Measurements from ENCODE around the gene CETN2. TPM values are rescaled to one million over a fixed set of nuclear protein-coding genes. Genes with fewer than 3 reads are reported as not detected.

CETN2 gene
- total and polyA plus RNA-seq, 2 experiments from 2014 or later = 44.8 to 46.0 TPM

DNA sequence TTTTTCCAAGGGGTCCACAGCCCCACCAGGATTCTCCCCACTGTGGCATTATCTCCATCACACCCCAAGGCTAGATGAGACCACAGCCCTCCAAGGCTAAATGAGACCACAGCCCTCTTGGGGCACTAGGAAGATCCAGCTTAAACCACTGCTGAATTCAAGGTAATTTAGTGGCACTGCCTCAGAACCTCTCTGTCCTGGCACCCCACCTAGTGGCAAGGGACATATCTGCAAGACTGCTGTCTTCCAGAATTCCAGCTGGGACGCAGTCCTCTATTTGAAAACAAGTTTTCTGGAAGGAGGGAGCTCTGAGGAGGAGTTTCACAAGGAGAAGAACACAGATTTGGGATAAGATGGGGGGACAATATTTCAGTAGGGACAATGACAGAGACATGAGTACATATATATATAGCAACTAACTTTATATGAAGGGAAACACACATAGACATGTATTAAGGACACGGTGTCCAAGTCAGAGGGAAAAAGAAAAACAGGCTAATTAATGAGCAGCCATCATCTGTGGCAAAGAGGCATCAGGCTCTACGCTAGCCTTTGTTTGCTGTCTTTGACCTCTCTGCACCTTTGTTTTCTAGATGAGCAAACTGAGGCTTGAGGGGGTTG lies 9.3 kb downstream of the CETN2 start:
- Histone ChIP-seq H3K9me3 (ENCODE audit: low read depth) (no peaks in the 10 kb centered on the region), H3K4me1 (ENCODE audit: insufficient read depth) (no peaks in the 10 kb centered on the region), H2AFZ (no peak overlapping the region), H3K9me2 (replicated peaks; ENCODE audit: insufficient read depth) (no peaks in the 10 kb centered on the region), H3K79me2 (no peaks in the 10 kb centered on the region), H3K27ac (no peak overlapping the region), H3K4me3 (no peak overlapping the region), H3K36me3 (replicated peaks; ENCODE audit: insufficient read depth, low read depth) (no peaks in the 10 kb centered on the region), H3K4me2 (no peak overlapping the region), H4K20me1 (ENCODE audit: insufficient read depth, poor library complexity, severe bottlenecking) (no peaks in the 10 kb centered on the region), H3K27me3 (no peaks in the 10 kb centered on the region)
- TF ChIP-seq EZH2 (IDR thresholded peaks at IDR 0.05; ENCODE audit: borderline replicate concordance) (no peak), EZH2phosphoT487 (IDR thresholded peaks at IDR 0.05; ENCODE audit: low read depth, severe bottlenecking, unreplicated experiment) (no peak)
- TF ChIP-seq, protein P1, sequence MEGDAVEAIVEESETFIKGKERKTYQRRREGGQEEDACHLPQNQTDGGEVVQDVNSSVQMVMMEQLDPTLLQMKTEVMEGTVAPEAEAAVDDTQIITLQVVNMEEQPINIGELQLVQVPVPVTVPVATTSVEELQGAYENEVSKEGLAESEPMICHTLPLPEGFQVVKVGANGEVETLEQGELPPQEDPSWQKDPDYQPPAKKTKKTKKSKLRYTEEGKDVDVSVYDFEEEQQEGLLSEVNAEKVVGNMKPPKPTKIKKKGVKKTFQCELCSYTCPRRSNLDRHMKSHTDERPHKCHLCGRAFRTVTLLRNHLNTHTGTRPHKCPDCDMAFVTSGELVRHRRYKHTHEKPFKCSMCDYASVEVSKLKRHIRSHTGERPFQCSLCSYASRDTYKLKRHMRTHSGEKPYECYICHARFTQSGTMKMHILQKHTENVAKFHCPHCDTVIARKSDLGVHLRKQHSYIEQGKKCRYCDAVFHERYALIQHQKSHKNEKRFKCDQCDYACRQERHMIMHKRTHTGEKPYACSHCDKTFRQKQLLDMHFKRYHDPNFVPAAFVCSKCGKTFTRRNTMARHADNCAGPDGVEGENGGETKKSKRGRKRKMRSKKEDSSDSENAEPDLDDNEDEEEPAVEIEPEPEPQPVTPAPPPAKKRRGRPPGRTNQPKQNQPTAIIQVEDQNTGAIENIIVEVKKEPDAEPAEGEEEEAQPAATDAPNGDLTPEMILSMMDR (IDR thresholded peaks at IDR 0.05; ENCODE audit: poor library complexity) = peak; percentile 40
- 66% methylated on average over 3 of the region's 3 CpGs for WGBS (ENCODE audit: low lambda C conversion rate, missing lambda C conversion rate)
- DNase-seq (ENCODE audit: low spot score) = peak; percentile 58

DNA sequence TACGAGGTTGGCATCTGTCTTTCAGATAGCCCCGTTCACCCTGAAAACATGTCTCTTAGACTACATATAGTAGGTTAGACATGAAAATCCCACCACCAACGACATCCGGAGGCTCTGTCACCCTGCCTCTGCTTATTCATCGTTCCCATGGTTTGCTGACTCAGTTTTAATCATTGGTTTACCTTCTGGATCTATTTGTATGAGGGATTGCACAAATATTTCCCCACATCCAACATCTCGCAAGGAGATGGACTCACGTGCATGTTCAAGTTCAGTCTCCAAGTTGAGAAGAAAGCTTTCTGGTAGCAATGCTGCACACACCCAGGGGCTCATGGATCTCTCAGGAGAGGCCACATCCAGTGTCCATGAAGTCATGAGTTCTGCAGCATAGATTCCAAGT lies 10.8 kb downstream of the CETN2 start:
- H3K4me1 ChIP-seq (ENCODE audit: insufficient read depth) = no peaks in the 10 kb centered on the region
- 56% methylated on average over 7 of the region's 7 CpGs for WGBS (ENCODE audit: low lambda C conversion rate, missing lambda C conversion rate)
- H2AFZ ChIP-seq = no peak overlapping the region
- H3K27ac ChIP-seq = no peak overlapping the region
- H3K9me2 ChIP-seq (replicated peaks; ENCODE audit: insufficient read depth) = no peaks in the 10 kb centered on the region
- H3K9me3 ChIP-seq (ENCODE audit: low read depth) = no peaks in the 10 kb centered on the region
- no peak for DNase-seq (ENCODE audit: low spot score)
- no peaks in the 10 kb centered on the region for H3K27me3 ChIP-seq
- H3K4me2 ChIP-seq = no peak overlapping the region
- no peaks in the 10 kb centered on the region for H4K20me1 ChIP-seq (ENCODE audit: insufficient read depth, poor library complexity, severe bottlenecking)
- TF ChIP-seq, protein P1 (IDR thresholded peaks at IDR 0.05; ENCODE audit: poor library complexity) = no peak
- no peak for TF ChIP-seq EZH2 (IDR thresholded peaks at IDR 0.05; ENCODE audit: borderline replicate concordance)
- no peak for TF ChIP-seq EZH2phosphoT487 (IDR thresholded peaks at IDR 0.05; ENCODE audit: low read depth, severe bottlenecking, unreplicated experiment)
- H3K36me3 ChIP-seq (replicated peaks; ENCODE audit: insufficient read depth, low read depth) = no peaks in the 10 kb centered on the region
- H3K4me3 ChIP-seq = no peak overlapping the region
- H3K79me2 ChIP-seq = no peaks in the 10 kb centered on the region

DNA sequence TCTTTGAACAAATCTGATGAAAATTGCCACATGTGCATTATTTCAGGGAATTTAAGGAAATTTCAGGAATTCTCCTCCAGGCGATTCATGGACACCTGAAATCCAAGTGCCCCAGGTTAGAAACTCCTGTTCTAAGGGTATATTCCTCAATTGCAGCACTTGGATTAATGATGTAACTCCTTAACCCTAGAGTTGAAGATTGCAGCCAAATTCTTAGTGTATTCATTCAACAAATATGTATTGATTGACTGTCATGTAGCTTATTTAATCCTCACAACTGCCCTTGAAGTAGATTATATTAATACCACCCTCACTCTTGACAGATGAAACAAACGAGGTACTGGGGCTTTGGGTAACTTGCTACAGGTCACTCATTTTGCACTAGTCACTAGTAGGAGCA lies 11.3 kb downstream of the CETN2 start:
- Histone ChIP-seq H3K27ac (no peak overlapping the region), H3K9me3 (ENCODE audit: low read depth) (no peaks in the 10 kb centered on the region), H4K20me1 (ENCODE audit: insufficient read depth, poor library complexity, severe bottlenecking) (no peaks in the 10 kb centered on the region), H3K4me3 (no peak overlapping the region), H3K27me3 (no peaks in the 10 kb centered on the region), H3K79me2 (no peaks in the 10 kb centered on the region), H3K36me3 (replicated peaks; ENCODE audit: insufficient read depth, low read depth) (no peaks in the 10 kb centered on the region), H3K4me2 (no peak overlapping the region), H2AFZ (no peak overlapping the region), H3K4me1 (ENCODE audit: insufficient read depth) (no peaks in the 10 kb centered on the region), H3K9me2 (replicated peaks; ENCODE audit: insufficient read depth) (no peaks in the 10 kb centered on the region)
- TF ChIP-seq, protein P1 (IDR thresholded peaks at IDR 0.05; ENCODE audit: poor library complexity) = no peak
- no peak for TF ChIP-seq EZH2phosphoT487 (IDR thresholded peaks at IDR 0.05; ENCODE audit: low read depth, severe bottlenecking, unreplicated experiment)
- no peak for TF ChIP-seq EZH2 (IDR thresholded peaks at IDR 0.05; ENCODE audit: borderline replicate concordance)
- 62% methylated on average over 2 of the region's 2 CpGs for WGBS (ENCODE audit: low lambda C conversion rate, missing lambda C conversion rate)
- no peak for DNase-seq (ENCODE audit: low spot score)

Measured in hepatocyte (in vitro differentiated cells).